H1 (cell line): ENCODE data around the gene ACTN2. TPM values are rescaled to one million over a fixed set of nuclear protein-coding genes. Genes with fewer than 3 reads are reported as not detected.

ENCODE experiments used
- CTCF ChIA-PET: fragments of 300-600 bp; sonication (Branson Sonifier 250); formaldehyde crosslinking; loops from one replicate; lab custom pipeline; 2021; ENCODE audit not compliant: partially characterized antibody; lab: Charles Lee
- POLR2A ChIA-PET: fragments of 300-600 bp; sonication (Branson Sonifier 250); formaldehyde crosslinking; loops from one replicate; lab custom pipeline; 2021; ENCODE audit warnings: inconsistent platforms; ENCODE audit not compliant: partially characterized antibody; lab: Charles Lee
- DNase-seq, 2 experiments: peaks; one replicate each; pipeline versions ENCODE4 v3.0.0 to v3.0.0-alpha.2; 2010 to 2022; ENCODE audit warnings: low spot score in 2 of 2, low read depth in 1 of 2, mixed read lengths in 1 of 2
- FAIRE-seq: peaks from 2 replicates; lab custom pipeline; 2011; peaks lifted over from hg19 to GRCh38; lab: Jason Lieb, UNC
- H2AFZ ChIP-seq: 2 replicates; pipeline ENCODE4 v1.8.1; 2012; ENCODE audit warnings: low read length, inconsistent platforms
- H2AK5ac ChIP-seq: 2 replicates; pipeline ENCODE4 v1.6.1; 2013; ENCODE audit warnings: low read depth, low read length
- H2BK120ac ChIP-seq: replicated peaks from 2 replicates; pipeline ENCODE3; 2013; ENCODE audit warnings: low read depth, low read length, inconsistent platforms
- H2BK12ac ChIP-seq: 2 replicates; pipeline ENCODE4 v1.6.1; 2013; ENCODE audit warnings: low read depth, low read length
- H2BK15ac ChIP-seq: 2 replicates; pipeline ENCODE4 v1.6.1; 2013; ENCODE audit warnings: low read length
- H2BK20ac ChIP-seq: 2 replicates; pipeline ENCODE4 v1.6.1; 2013; ENCODE audit warnings: low read length
- H2BK5ac ChIP-seq: 2 replicates; pipeline ENCODE4 v1.6.1; 2013; ENCODE audit warnings: low read depth, low read length
- H3K14ac ChIP-seq: 2 replicates; pipeline ENCODE4 v1.6.1; 2013; ENCODE audit warnings: inconsistent platforms; ENCODE audit not compliant: insufficient read length
- H3K18ac ChIP-seq: 2 replicates; pipeline ENCODE4 v1.6.1; 2013; ENCODE audit warnings: low read length; ENCODE audit errors: extremely low read depth
- H3K23ac ChIP-seq: 2 replicates; pipeline ENCODE4 v1.6.1; 2013; ENCODE audit warnings: inconsistent platforms; ENCODE audit not compliant: insufficient read length
- H3K23me2 ChIP-seq: 2 replicates; pipeline ENCODE4 v1.6.1; 2013; ENCODE audit warnings: low read depth, low read length
- H3K27ac ChIP-seq: 2 replicates; pipeline ENCODE4 v1.6.1; 2011; ENCODE audit warnings: low read depth, low read length, inconsistent platforms
- H3K27me3 ChIP-seq, 4 experiments: replicated peaks in 1 of 4; 1 replicate in 1 of 4; 2 replicates in 3 of 4; pipeline versions ENCODE4 v1.6.1 to v1.8.1; 2011 to 2013; ENCODE audit warnings: low read length in 3 of 4, mild to moderate bottlenecking in 3 of 4, inconsistent platforms in 2 of 4, mixed read lengths in 2 of 4, moderate library complexity in 1 of 4; ENCODE audit not compliant: control insufficient read depth in 3 of 4, insufficient read depth in 3 of 4; ENCODE audit errors: extremely low read depth in 1 of 4
- H3K36me3 ChIP-seq, 4 experiments: 2 replicates each; pipeline versions ENCODE4 v1.6.1 to v1.8.1; 2011 to 2013; ENCODE audit warnings: mild to moderate bottlenecking in 4 of 4, low read length in 3 of 4, moderate library complexity in 2 of 4, control low read depth in 1 of 4, inconsistent platforms in 1 of 4; ENCODE audit not compliant: insufficient read depth in 4 of 4, control insufficient read depth in 2 of 4
- H3K4ac ChIP-seq: replicated peaks from 2 replicates; pipeline ENCODE3; 2013; ENCODE audit warnings: low read length, low read depth, mixed read lengths, inconsistent platforms; ENCODE audit not compliant: insufficient read length
- H3K4me1 ChIP-seq, 4 experiments: replicated peaks in 1 of 4; 1 replicate in 1 of 4; 2 replicates in 3 of 4; pipeline versions ENCODE4 v1.6.1 to v1.8.1; 2011 to 2013; ENCODE audit warnings: low read length in 3 of 4, inconsistent platforms in 2 of 4, mixed read lengths in 1 of 4; ENCODE audit not compliant: insufficient read depth in 4 of 4, control insufficient read depth in 3 of 4
- H3K4me2 ChIP-seq, 2 experiments: 2 replicates each; pipeline versions ENCODE4 v1.6.1 to v1.8.1; 2011 to 2013; ENCODE audit warnings: low read depth in 2 of 2, low read length in 2 of 2, control low read depth in 1 of 2, inconsistent platforms in 1 of 2, mild to moderate bottlenecking in 1 of 2; ENCODE audit not compliant: insufficient read depth in 1 of 2
- H3K4me3 ChIP-seq, 4 experiments: fragments of 200-600, 300-600 bp in 1 of 4; sonication (generic), shearing (Covaris generic), sonication (Bioruptor Twin) in 1 of 4; 2 replicates each; pipeline versions ENCODE4 v1.5.1 to v1.8.1; 2011 to 2016; ENCODE audit warnings: low read length in 4 of 4, low read depth in 3 of 4, control low read depth in 2 of 4, inconsistent platforms in 2 of 4, mild to moderate bottlenecking in 2 of 4, mixed read lengths in 1 of 4, moderate library complexity in 1 of 4; ENCODE audit not compliant: insufficient read depth in 2 of 4; ENCODE audit errors: extremely low read depth in 1 of 4
- H3K56ac ChIP-seq: replicated peaks from 2 replicates; pipeline ENCODE3; 2013; ENCODE audit warnings: low read depth, mild to moderate bottlenecking, mixed read lengths, low read length, inconsistent platforms; ENCODE audit not compliant: insufficient read length
- H3K79me1 ChIP-seq: 2 replicates; pipeline ENCODE4 v1.6.1; 2013; ENCODE audit warnings: low read depth, low read length, control low read depth
- H3K79me2 ChIP-seq, 2 experiments: 2 replicates each; pipeline versions ENCODE4 v1.6.1 to v1.8.1; 2012 to 2013; ENCODE audit warnings: low read length in 2 of 2, mild to moderate bottlenecking in 2 of 2, inconsistent platforms in 1 of 2; ENCODE audit not compliant: insufficient read depth in 2 of 2, control insufficient read depth in 1 of 2
- H3K9ac ChIP-seq, 4 experiments: replicated peaks in 1 of 4; 1 replicate in 1 of 4; 2 replicates in 3 of 4; pipeline versions ENCODE4 v1.6.1 to v1.8.1; 2011 to 2013; ENCODE audit warnings: low read depth in 3 of 4, low read length in 3 of 4, control low read depth in 2 of 4, mild to moderate bottlenecking in 2 of 4, moderate library complexity in 2 of 4, inconsistent platforms in 1 of 4; ENCODE audit errors: extremely low read depth in 1 of 4
- H3K9me3 ChIP-seq, 2 experiments: 2 replicates each; pipeline versions ENCODE4 v1.6.1 to v1.8.1; 2012 to 2013; ENCODE audit warnings: mild to moderate bottlenecking in 2 of 2, moderate library complexity in 2 of 2, control low read depth in 1 of 2, inconsistent platforms in 1 of 2, low read depth in 1 of 2, low read length in 1 of 2, mixed read lengths in 1 of 2; ENCODE audit not compliant: insufficient read depth in 2 of 2
- H4K20me1 ChIP-seq, 2 experiments: replicated peaks in 1 of 2; 2 replicates each; pipeline versions ENCODE3 to v1.8.1; 2011 to 2013; ENCODE audit warnings: inconsistent platforms in 2 of 2, low read length in 2 of 2, mild to moderate bottlenecking in 1 of 2; ENCODE audit not compliant: insufficient read depth in 2 of 2, control insufficient read depth in 1 of 2
- H4K5ac ChIP-seq: 2 replicates; pipeline ENCODE4 v1.6.1; 2013; ENCODE audit warnings: low read length, low read depth, mixed read lengths, inconsistent platforms; ENCODE audit not compliant: insufficient read length
- H4K8ac ChIP-seq: 2 replicates; pipeline ENCODE4 v1.8.0; 2013; ENCODE audit warnings: mild to moderate bottlenecking, moderate library complexity, low read length, inconsistent platforms; ENCODE audit not compliant: insufficient read depth; ENCODE audit errors: extremely low read depth
- H4K91ac ChIP-seq: replicated peaks from 2 replicates; pipeline ENCODE3; 2013; ENCODE audit warnings: low read length, mixed read lengths, inconsistent platforms; ENCODE audit not compliant: insufficient read length
- ATF2 ChIP-seq: IDR thresholded peaks from 2 replicates; pipeline ENCODE4 v1.6.1; 2012; ENCODE audit warnings: low read length, inconsistent platforms
- ATF3 ChIP-seq: IDR thresholded peaks from 2 replicates; pipeline ENCODE4 v1.6.1; 2011; ENCODE audit warnings: low read depth, mild to moderate bottlenecking, low read length; ENCODE audit not compliant: insufficient read depth
- CBX5 ChIP-seq: fragments of 300-800, 300-1000 bp; sonication (generic); IDR thresholded peaks from 2 replicates; pipeline ENCODE4 v1.7.1; 2016; ENCODE audit warnings: antibody characterized with exemption, low read length, low read depth
- CBX8 ChIP-seq: fragments of 300-800, 300-1000 bp; sonication (generic); IDR thresholded peaks from 2 replicates; pipeline ENCODE4 v1.7.1; 2016; ENCODE audit warnings: low read depth, low read length, borderline replicate concordance
- CTBP2 ChIP-seq: IDR thresholded peaks from 2 replicates; pipeline ENCODE4 v1.7.0; 2011; ENCODE audit warnings: borderline replicate concordance, mild to moderate bottlenecking, moderate library complexity, mixed read lengths, low read length; ENCODE audit not compliant: insufficient read depth, insufficient read length
- FOSL1 ChIP-seq: IDR thresholded peaks from 2 replicates; pipeline ENCODE4 v1.6.1; 2011; ENCODE audit warnings: mild to moderate bottlenecking, low read depth, low read length, moderate library complexity; ENCODE audit not compliant: insufficient read depth
- HDAC6 ChIP-seq: IDR thresholded peaks from one replicate; pipeline ENCODE4 v1.7.1; 2012; ENCODE audit warnings: low read depth, mild to moderate bottlenecking, inconsistent platforms, low read length, moderate library complexity
- POLR2A ChIP-seq, 2 experiments: IDR thresholded peaks; 1 replicate in 1 of 2; 2 replicates in 1 of 2; pipeline ENCODE4 v1.6.1; 2011; ENCODE audit warnings: low read depth in 2 of 2, low read length in 2 of 2, mild to moderate bottlenecking in 2 of 2; ENCODE audit errors: control extremely low read depth in 1 of 2
- RFX5 ChIP-seq: IDR thresholded peaks from 2 replicates; pipeline ENCODE4 v1.6.1; 2011; ENCODE audit warnings: low read depth, low read length, improper control_type of control experiment, borderline replicate concordance
- SIX5 ChIP-seq: IDR thresholded peaks from 2 replicates; pipeline ENCODE4 v1.6.1; 2011; ENCODE audit warnings: mild to moderate bottlenecking, low read depth, low read length
- SUZ12 ChIP-seq: fragments of 200-600 bp; sonication (generic); IDR thresholded peaks from 2 replicates; pipeline ENCODE4 v1.6.1; 2012; ENCODE audit warnings: mild to moderate bottlenecking, inconsistent platforms, low read length, moderate library complexity, mixed read lengths
- TCF12 ChIP-seq: IDR thresholded peaks from 2 replicates; pipeline ENCODE4 v1.6.1; 2011; ENCODE audit warnings: low read depth, mild to moderate bottlenecking, low read length
- WGBS, 2 experiments: shearing (Covaris generic) in 1 of 2; methylation state at CpG; one replicate each; pipeline versions ENCODE4 v1.1.6 to v1.1.7; 2013 to 2015; ENCODE audit warnings: low lambda C conversion rate in 2 of 2, mixed read lengths in 2 of 2, inconsistent platforms in 1 of 2, low coverage in 1 of 2, missing lambda C conversion rate in 1 of 2; ENCODE audit not compliant: insufficient replicate concordance in 2 of 2, insufficient coverage in 1 of 2, insufficient read length in 1 of 2; ENCODE audit errors: extremely low coverage in 1 of 2, missing lambda C conversion rate in 1 of 2; 5-methylcytosine and 5-hydroxymethylcytosine counted together
- polyA plus RNA-seq, 7 experiments: library from polyadenylated mRNA; depleted of rRNA in 3 of 7; stranded (reverse) in 5 of 7; unstranded in 2 of 7; fragments of >200 nt in 5 of 7; fragments of 200-250 nt in 2 of 7; gene quantifications; 1 replicate in 5 of 7; 2 replicates in 1 of 7; 4 replicates in 1 of 7; pipeline versions ENCODE4 v1.2.1 to v1.2.3, GENCODE V29; 2011 to 2013; ENCODE audit warnings: missing spikeins in 2 of 7, mixed read lengths in 2 of 7
- total RNA-seq: library from RNA; stranded (reverse); fragmentation: NEBNext Ultra II Directional; extraction: Animal tissue kit (Norgen Biotek cat#: 25700); gene quantifications from 2 replicates; pipeline ENCODE4 v1.2.1, GENCODE V29; 2021

ACTN2 gene
- total and polyA plus RNA-seq, 2 of the 8 experiments (the other 6 are each of a cell fraction or from before 2014, with no cell fraction given): 1.9 to 4.1 TPM

DNA sequence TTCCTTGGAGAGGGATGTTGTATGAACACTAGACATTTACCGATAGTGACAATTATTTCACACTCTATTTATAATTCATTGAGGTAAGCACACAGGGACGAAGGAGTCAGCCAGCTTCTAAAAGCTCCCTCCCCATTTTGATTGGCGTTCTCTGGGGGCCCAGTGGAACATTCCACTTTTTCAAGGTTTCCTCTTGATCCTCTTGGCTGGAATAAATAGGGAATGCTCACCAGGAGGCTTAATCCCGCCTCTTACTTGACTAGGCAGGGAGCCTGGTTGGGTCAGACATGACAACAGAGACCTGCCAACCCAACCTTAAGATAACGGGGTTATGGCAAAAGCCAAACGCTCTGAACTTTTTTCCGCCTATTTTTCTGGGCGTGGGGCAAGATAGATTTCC is 974 bp downstream of the ACTN2 start:
- H3K14ac ChIP-seq: no peak overlapping the region
- H3K27me3 ChIP-seq: peaks cover 4 to 26% (median 23%) of the 10 kb centered on the region in 4 experiments
- 75% methylated on average over 8 of the region's 8 CpGs; no CpG with 5 or more reads in 1 of the 2 experiments for WGBS, 2 experiments
- no peak overlapping the region for H2BK15ac ChIP-seq
- H2AFZ ChIP-seq: no peak overlapping the region
- H3K79me1 ChIP-seq: no peaks in the 10 kb centered on the region
- H3K23me2 ChIP-seq: peaks cover 8% of the 10 kb centered on the region; the same call in 1 of the 2 replicates
- no peak overlapping the region for H3K27ac ChIP-seq
- H2BK5ac ChIP-seq: no peak overlapping the region
- H3K23ac ChIP-seq: no peak overlapping the region
- H4K8ac ChIP-seq: no peak overlapping the region
- no peak overlapping the region for H3K56ac ChIP-seq
- peak overlapping the region in 3 of 4 experiments; percentile 39 to 72 (median 58); a peak in 5 of 8 replicates for H3K4me3 ChIP-seq
- peaks cover 0 to 1% of the 10 kb centered on the region in 2 experiments for H4K20me1 ChIP-seq
- H3K9me3 ChIP-seq: no peaks in the 10 kb centered on the region
- no peak overlapping the region for H4K5ac ChIP-seq
- no peak for DNase-seq
- no peaks in the 10 kb centered on the region; a peak in 1 of 4 replicates for H3K79me2 ChIP-seq
- H3K18ac ChIP-seq: no peak overlapping the region
- CTCF ChIA-PET: interaction anchor here (0.6 to 1.1 kb wide), 3 partner anchors 61 to 698 kb away, joined by 3 to 4 read pairs (median 3); no protein-coding TSS in a partner anchor
- no peak overlapping the region for H2AK5ac ChIP-seq
- H3K9ac ChIP-seq: no peak overlapping the region
- H2BK120ac ChIP-seq: no peak overlapping the region
- peak overlapping the region; percentile 79 to 86 for H3K4me2 ChIP-seq
- H3K4me1 ChIP-seq: peaks cover 0 to 11% (median 3%) of the 10 kb centered on the region in 4 experiments; a peak in 5 of 7 replicates
- H3K4ac ChIP-seq: no peak overlapping the region
- no peak overlapping the region for H4K91ac ChIP-seq
- no peak overlapping the region for H2BK12ac ChIP-seq
- FAIRE-seq: no peak
- no peak overlapping the region for H2BK20ac ChIP-seq
- POLR2A ChIA-PET: interaction anchor here (0.7 to 1.6 kb wide), 3 partner anchors 9 to 32 kb away, joined by 3 read pairs; no protein-coding TSS in a partner anchor
- H3K36me3 ChIP-seq: no peaks in the 10 kb centered on the region
- no peak for TF ChIP-seq SIX5
- TF ChIP-seq RFX5: no peak
- TF ChIP-seq HDAC6: no peak
- TF ChIP-seq FOSL1: no peak
- TF ChIP-seq ATF3: no peak
- no peak for TF ChIP-seq SUZ12
- TF ChIP-seq POLR2A (IDR thresholded peaks at IDR 0.05; ENCODE audit: control extremely low read depth in 1 of 2, low read depth in 2 of 2, low read length in 2 of 2): no peak
- TF ChIP-seq CBX5: no peak
- TF ChIP-seq TCF12: no peak
- no peak for TF ChIP-seq CTBP2
- TF ChIP-seq CBX8: no peak
- no peak for TF ChIP-seq ATF2
